ENCODE measurements around the gene ZNF804A. TPM values are rescaled to one million over a fixed set of nuclear protein-coding genes. Genes with fewer than 3 reads are reported as not detected.

ZNF804A gene
- total and polyA plus RNA-seq, 2 of the 8 experiments (the other 6 are each of a cell fraction or from before 2014, with no cell fraction given): 0.02 TPM; not detected in 1

- Histone ChIP-seq H3K27me3 (replicated peaks in 1 of 4; ENCODE audit: control insufficient read depth in 3 of 4, extremely low read depth in 1 of 4, insufficient read depth in 3 of 4, low read length in 3 of 4) (no peaks in the 10 kb centered on the region), H3K56ac (replicated peaks; ENCODE audit: insufficient read length, low read depth, low read length) (no peak overlapping the region), H3K23ac (ENCODE audit: insufficient read length) (no peak overlapping the region), H3K14ac (ENCODE audit: insufficient read length) (no peak overlapping the region), H3K27ac (ENCODE audit: low read depth, low read length) (no peak overlapping the region), H2BK120ac (replicated peaks; ENCODE audit: low read depth, low read length) (no peak overlapping the region), H3K4me3 (ENCODE audit: extremely low read depth in 1 of 4, insufficient read depth in 2 of 4, low read depth in 3 of 4, low read length in 4 of 4) (no peak overlapping the region), H3K23me2 (ENCODE audit: low read depth, low read length) (no peaks in the 10 kb centered on the region), H2AFZ (ENCODE audit: low read length) (no peak overlapping the region), H3K18ac (ENCODE audit: extremely low read depth, low read length) (no peak overlapping the region), H4K5ac (ENCODE audit: insufficient read length, low read depth, low read length) (no peak overlapping the region), H3K36me3 (ENCODE audit: control insufficient read depth in 2 of 4, insufficient read depth in 4 of 4, low read length in 3 of 4) (no peaks in the 10 kb centered on the region), H3K79me2 (ENCODE audit: control insufficient read depth in 1 of 2, insufficient read depth in 2 of 2, low read length in 2 of 2) (no peaks in the 10 kb centered on the region), H3K4me1 (replicated peaks in 1 of 4; ENCODE audit: control insufficient read depth in 3 of 4, insufficient read depth in 4 of 4, low read length in 3 of 4) (no peaks in the 10 kb centered on the region), H4K8ac (ENCODE audit: extremely low read depth, insufficient read depth, low read length) (no peak overlapping the region), H3K4ac (replicated peaks; ENCODE audit: insufficient read length, low read depth, low read length) (no peak overlapping the region), H3K79me1 (ENCODE audit: low read depth, low read length) (no peaks in the 10 kb centered on the region), H2AK5ac (ENCODE audit: low read depth, low read length) (no peak overlapping the region), H2BK5ac (ENCODE audit: low read depth, low read length) (no peak overlapping the region), H4K20me1 (replicated peaks in 1 of 2; ENCODE audit: control insufficient read depth in 1 of 2, insufficient read depth in 2 of 2, low read length in 2 of 2) (no peaks in the 10 kb centered on the region), H3K9ac (replicated peaks in 1 of 4; ENCODE audit: extremely low read depth in 1 of 4, low read depth in 3 of 4, low read length in 3 of 4) (no peak overlapping the region), H2BK12ac (ENCODE audit: low read depth, low read length) (no peak overlapping the region), H4K91ac (replicated peaks; ENCODE audit: insufficient read length, low read length) (no peak overlapping the region), H3K9me3 (ENCODE audit: insufficient read depth in 2 of 2, low read depth in 1 of 2, low read length in 1 of 2) (no peaks in the 10 kb centered on the region; a peak in 1 of 4 replicates), H2BK20ac (ENCODE audit: low read length) (no peak overlapping the region), H2BK15ac (ENCODE audit: low read length) (no peak overlapping the region), H3K4me2 (ENCODE audit: insufficient read depth in 1 of 2, low read depth in 2 of 2, low read length in 2 of 2) (no peak overlapping the region)
- TF ChIP-seq HDAC6 (IDR thresholded peaks at IDR 0.05; ENCODE audit: low read depth, low read length) (no peak), E2F6 (IDR thresholded peaks at IDR 0.05) (no peak), SP4 (IDR thresholded peaks at IDR 0.05; ENCODE audit: low read length) (no peak), BACH1 (IDR thresholded peaks at IDR 0.05; ENCODE audit: low read length) (no peak), PHF8 (conservative IDR thresholded peaks at IDR 0.05; ENCODE audit: low read depth, low read length) (no peak), EZH2 (IDR thresholded peaks at IDR 0.05; ENCODE audit: low read depth, low read length, severe bottlenecking) (no peak), MAX (IDR thresholded peaks at IDR 0.05) (no peak), KDM1A (IDR thresholded peaks at IDR 0.05; ENCODE audit: borderline replicate concordance, low read length) (no peak), ZNF274 (IDR thresholded peaks at IDR 0.05; ENCODE audit: borderline replicate concordance, extremely low read depth, low read length) (no peak), CBX8 (IDR thresholded peaks at IDR 0.05; ENCODE audit: borderline replicate concordance, low read depth, low read length) (no peak), POLR2A (IDR thresholded peaks at IDR 0.05; ENCODE audit: control extremely low read depth in 1 of 2, low read depth in 2 of 2, low read length in 2 of 2) (no peak)
- DNase-seq (ENCODE audit: low read depth in 1 of 2, low spot score in 2 of 2): no peak
- ChIA-PET CTCF (ENCODE audit: partially characterized antibody) (no interaction called here), POLR2A (ENCODE audit: partially characterized antibody) (no interaction called here)
- WGBS, 2 experiments (ENCODE audit: extremely low coverage in 1 of 2, insufficient coverage in 1 of 2, insufficient read length in 1 of 2, insufficient replicate concordance in 2 of 2, low coverage in 1 of 2, low lambda C conversion rate in 2 of 2, missing lambda C conversion rate in 1 of 2): 87% methylated on average over 2 of the region's 2 CpGs; no CpG with 5 or more reads in 1 of the 2 experiments
- no peak for FAIRE-seq
These were observed 35.8 kb upstream of the ZNF804A start for GRCh38 chr2:184562532-184562931.

Measured in H1 (cell line).